8988T (cell line): ENCODE results near the gene ACOT6.
"Not testable (repeated sequence)": the region's sequence is repeated elsewhere in the genome, so short reads cannot be mapped to it uniquely, and the experiment has no call there.

Experiments
- DNase-seq: peaks from one replicate; pipeline ENCODE4 v3.0.0; 2011

Gene ACOT6

DNA sequence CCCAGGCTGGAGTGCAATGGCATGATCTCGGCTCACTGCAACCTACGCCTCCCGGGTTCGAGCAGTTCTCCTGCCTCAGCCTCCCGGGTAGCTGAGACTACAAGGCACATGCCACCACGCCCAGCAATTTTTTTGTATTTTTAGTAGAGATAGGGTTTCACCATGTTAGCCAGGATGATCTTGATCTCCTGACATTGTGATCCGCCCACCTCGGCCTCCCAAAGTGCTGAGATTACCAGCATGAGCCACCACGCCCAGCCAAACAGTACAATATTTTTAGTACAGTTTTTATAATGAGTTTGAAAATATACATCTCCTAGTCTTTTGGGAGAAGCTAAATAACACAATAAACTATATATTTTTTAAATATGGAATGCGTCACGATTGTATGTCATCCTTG lies 46.9 kb downstream of the ACOT6 start:
- not testable (repeated sequence) for DNase-seq

DNA sequence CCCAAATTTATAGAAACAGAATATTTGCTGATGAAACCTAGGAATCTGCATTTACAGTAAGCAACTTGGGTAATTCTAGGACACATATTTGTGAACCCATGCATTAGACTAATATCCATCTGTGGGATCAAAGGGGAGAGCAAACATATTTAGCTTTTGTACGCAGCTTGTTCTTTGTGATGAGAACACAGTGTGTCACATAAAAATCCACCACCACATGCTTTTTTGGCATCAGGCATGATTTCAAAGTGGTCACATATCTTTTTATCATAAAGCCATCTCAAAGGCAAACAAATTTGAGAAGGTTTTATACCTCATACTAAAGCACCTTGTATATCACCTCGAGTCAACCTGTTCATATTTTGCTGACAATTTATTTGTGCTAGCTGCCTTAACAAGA lies 48.2 kb downstream of the ACOT6 start:
- no peak for DNase-seq

DNA sequence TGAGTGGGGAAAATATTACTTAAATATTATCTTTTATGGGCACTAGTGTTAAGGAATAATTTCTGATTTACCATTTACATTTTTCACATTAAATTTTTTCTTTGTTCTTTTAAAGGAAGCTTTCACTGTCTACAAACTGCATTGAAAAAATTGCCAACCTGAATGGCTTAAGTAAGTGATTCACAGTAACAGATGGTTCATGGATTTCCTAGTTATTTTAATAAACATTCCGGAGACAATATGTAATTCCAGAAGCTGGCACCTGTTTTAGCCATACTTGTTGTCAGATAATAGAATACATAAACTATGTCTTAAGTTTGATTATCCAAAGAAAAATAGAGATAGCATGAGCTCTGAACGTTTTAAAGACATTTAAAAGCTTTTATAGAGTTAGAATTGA lies 49.6 kb downstream of the ACOT6 start:
- no peak for DNase-seq

DNA sequence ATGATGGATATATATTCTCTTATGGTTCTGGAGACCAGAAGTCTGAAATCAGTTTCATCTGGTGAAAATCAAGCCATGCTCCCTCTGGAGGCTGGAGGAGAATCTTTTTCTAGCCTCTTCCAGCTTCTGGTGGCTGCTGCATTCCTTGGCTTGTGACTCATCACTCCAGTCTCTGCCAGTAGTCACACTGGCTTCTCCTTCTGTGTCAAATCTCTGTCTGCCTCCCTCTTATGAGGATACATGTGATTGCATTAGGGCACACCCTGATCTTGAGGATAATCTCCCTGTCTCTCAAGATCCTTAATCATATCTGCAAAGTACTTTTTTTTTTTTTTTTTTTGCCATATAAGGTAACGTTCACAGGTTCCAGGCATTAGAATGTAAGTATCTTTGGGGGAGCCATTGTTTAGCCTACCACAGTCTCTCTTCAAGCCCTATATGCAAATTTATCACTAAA lies 50.2 kb downstream of the ACOT6 start:
- no peak for DNase-seq

DNA sequence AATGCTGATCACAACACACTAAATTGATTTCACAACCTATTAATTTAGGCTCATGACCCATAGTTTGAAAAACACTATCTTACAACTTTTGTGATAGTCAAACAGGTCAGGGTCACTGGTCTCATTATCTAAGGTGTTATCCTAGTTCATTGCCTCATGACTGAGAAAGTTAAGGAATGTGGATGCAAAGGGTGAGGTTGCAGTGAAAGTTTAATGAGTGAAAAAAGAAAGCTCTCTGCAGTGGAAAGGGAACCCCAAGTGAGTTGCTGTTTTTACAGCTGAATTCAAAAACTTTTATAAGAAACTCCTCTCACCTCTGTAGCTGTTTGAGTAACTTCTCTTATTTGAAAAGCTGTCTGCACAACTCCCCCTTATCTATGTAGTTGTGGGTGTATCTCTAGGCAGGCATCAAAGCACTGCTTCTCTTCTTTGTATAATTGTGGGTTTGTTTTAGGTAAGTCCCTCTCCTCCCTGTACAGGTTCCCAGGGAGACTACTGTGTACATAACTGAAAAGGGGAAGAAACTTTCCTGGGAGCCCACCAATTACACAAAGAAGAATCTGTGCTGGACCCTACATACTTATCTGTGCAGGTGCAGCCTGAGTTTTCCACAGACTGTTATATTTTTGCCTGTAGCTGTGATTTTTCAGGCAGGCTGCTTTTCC lies 51.4 kb downstream of the ACOT6 start:
- no peak for DNase-seq

DNA sequence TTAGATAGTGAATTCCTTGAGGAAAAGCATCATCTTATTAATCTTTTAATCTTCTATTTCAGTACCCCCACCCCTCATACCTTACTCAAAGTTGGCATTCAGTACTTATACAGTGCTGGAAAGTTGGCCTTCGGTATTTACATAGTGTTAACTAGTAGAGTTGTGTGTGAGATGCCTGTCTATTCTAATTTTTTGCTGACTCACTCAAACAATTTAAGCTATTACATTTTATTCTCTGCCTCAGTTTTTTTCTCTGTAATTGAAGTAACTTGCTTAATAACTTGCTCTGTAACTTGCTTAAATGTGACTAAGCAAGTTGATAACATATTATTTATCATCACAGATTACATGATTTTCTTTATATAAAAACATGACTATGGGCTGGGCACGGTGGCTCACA lies 52.8 kb downstream of the ACOT6 start:
- no peak for DNase-seq

DNA sequence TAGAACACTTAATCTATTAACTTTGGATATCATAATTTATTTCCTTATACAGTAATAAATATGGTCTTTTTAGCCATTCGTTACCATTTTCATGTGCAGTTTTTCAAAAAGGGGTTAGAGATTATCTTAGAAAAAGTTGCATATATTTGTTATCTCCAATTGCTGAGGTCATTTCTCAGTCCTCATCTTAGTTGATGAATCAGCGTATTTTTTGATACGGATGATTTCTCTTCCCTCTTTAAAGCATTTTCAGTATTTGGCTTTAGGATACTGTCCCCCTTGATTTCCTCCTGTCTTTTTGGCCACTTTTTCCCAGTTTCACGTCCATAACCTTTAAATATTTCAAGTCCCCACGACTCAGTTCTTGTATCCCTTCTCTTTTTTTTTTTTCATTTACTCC lies 54.3 kb downstream of the ACOT6 start:
- no peak for DNase-seq

DNA sequence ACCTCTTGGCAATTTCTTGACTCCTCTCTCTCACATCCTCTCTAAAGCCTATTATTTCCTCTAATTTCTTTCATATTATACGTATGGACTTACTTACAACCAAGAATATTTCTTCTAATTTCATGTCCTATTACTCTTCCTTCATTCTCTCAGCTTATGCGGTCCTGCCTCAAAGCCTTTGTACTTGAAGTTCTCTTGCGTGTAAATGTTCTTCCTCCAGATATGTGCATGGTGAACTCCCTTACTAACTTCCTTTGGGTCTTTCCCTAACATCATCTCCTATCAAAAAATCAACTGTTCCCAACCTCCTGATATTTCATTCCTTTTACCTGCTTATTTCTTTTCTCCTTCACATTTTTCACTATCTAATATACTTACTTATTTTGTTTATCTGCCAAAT lies 55.5 kb downstream of the ACOT6 start:
- no peak for DNase-seq
